ENCODE data around the gene CADPS.

GRCh38 chr3:62371720-62372591, 503.3 kb downstream of the CADPS start:
- TF ChIP-seq CTCF (conservative IDR thresholded peaks at IDR 0.05; ENCODE audit: low read depth, low read length) = no peak
- no peak for TF ChIP-seq RAD21 (IDR thresholded peaks at IDR 0.05; ENCODE audit: low read length)
- no peak for TF ChIP-seq POLR2A (IDR thresholded peaks at IDR 0.05; ENCODE audit: low read depth, low read length)
- TF ChIP-seq MXI1 (IDR thresholded peaks at IDR 0.05; ENCODE audit: borderline replicate concordance, low read depth, low read length) = no peak
- TF ChIP-seq BHLHE40 (IDR thresholded peaks at IDR 0.05; ENCODE audit: low read depth, low read length) = no peak
- no peak for TF ChIP-seq CHD1 (IDR thresholded peaks at IDR 0.05; ENCODE audit: low read depth, low read length)
- TF ChIP-seq, protein P1, sequence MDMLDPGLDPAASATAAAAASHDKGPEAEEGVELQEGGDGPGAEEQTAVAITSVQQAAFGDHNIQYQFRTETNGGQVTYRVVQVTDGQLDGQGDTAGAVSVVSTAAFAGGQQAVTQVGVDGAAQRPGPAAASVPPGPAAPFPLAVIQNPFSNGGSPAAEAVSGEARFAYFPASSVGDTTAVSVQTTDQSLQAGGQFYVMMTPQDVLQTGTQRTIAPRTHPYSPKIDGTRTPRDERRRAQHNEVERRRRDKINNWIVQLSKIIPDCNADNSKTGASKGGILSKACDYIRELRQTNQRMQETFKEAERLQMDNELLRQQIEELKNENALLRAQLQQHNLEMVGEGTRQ (IDR thresholded peaks at IDR 0.05; ENCODE audit: low read depth, low read length) = no peak
